Keratinocyte (primary cell): ENCODE results near the gene SRD5A1. TPM values are rescaled to one million over a fixed set of nuclear protein-coding genes. Genes with fewer than 3 reads are reported as not detected.

Experiments
- DNase-seq: peaks from one replicate; pipeline ENCODE4 v3.0.0-alpha.2; 2011; ENCODE audit warnings: low read depth, missing footprints, low spot score
- FAIRE-seq: peaks from 2 replicates; lab custom pipeline; 2011; peaks lifted over from hg19 to GRCh38; lab: Jason Lieb, UNC
- H2AFZ ChIP-seq: 2 replicates; pipeline ENCODE4 v1.6.0; 2012; ENCODE audit warnings: low read length, control low read depth, inconsistent platforms; ENCODE audit not compliant: control insufficient read depth
- H3K27ac ChIP-seq: 2 replicates; pipeline ENCODE4 v1.5.1; 2011; ENCODE audit warnings: low read length; ENCODE audit not compliant: control insufficient read depth, insufficient read depth
- H3K27me3 ChIP-seq: 3 replicates; pipeline ENCODE4 v1.6.0; 2011; ENCODE audit warnings: low read length; ENCODE audit not compliant: control insufficient read depth, insufficient read depth; ENCODE audit errors: extremely low read depth
- H3K36me3 ChIP-seq, 2 experiments: 2 replicates in 1 of 2; 3 replicates in 1 of 2; pipeline ENCODE4 v1.5.1; 2011; ENCODE audit warnings: low read length in 2 of 2, mild to moderate bottlenecking in 1 of 2; ENCODE audit not compliant: control insufficient read depth in 2 of 2, insufficient read depth in 2 of 2; ENCODE audit errors: extremely low read depth in 1 of 2
- H3K4me1 ChIP-seq: 3 replicates; pipeline ENCODE4 v1.5.1; 2011; ENCODE audit warnings: low read length; ENCODE audit not compliant: control insufficient read depth, insufficient read depth; ENCODE audit errors: extremely low read depth
- H3K4me2 ChIP-seq: 3 replicates; pipeline ENCODE4 v1.6.0; 2011; ENCODE audit warnings: low read depth, low read length; ENCODE audit not compliant: control insufficient read depth, insufficient read depth; ENCODE audit errors: extremely low read depth
- H3K4me3 ChIP-seq, 3 experiments: fragments of 200-600 bp in 1 of 3; sonication (generic) in 1 of 3; 2 replicates in 2 of 3; 3 replicates in 1 of 3; pipeline ENCODE4 v1.5.1; 2011 to 2016; ENCODE audit warnings: low read length in 3 of 3, mild to moderate bottlenecking in 3 of 3, control low read depth in 2 of 3, inconsistent platforms in 1 of 3, low read depth in 1 of 3, mixed read lengths in 1 of 3, mixed run types in 1 of 3, moderate library complexity in 1 of 3; ENCODE audit not compliant: control insufficient read depth in 2 of 3, insufficient read depth in 2 of 3; ENCODE audit errors: extremely low read depth in 1 of 3
- H3K79me2 ChIP-seq: 2 replicates; pipeline ENCODE4 v1.6.0; 2012; ENCODE audit warnings: low read length; ENCODE audit not compliant: control insufficient read depth, insufficient read depth
- H3K9ac ChIP-seq: 3 replicates; pipeline ENCODE4 v1.6.0; 2011; ENCODE audit warnings: low read length; ENCODE audit not compliant: control insufficient read depth, insufficient read depth; ENCODE audit errors: extremely low read depth
- H3K9me1 ChIP-seq: 3 replicates; pipeline ENCODE4 v1.6.0; 2011; ENCODE audit warnings: low read length; ENCODE audit not compliant: control insufficient read depth, insufficient read depth; ENCODE audit errors: extremely low read depth
- H3K9me3 ChIP-seq: 2 replicates; pipeline ENCODE4 v1.5.1; 2012; ENCODE audit warnings: low read depth, low read length; ENCODE audit not compliant: control insufficient read depth
- H4K20me1 ChIP-seq: 3 replicates; pipeline ENCODE4 v1.6.0; 2011; ENCODE audit warnings: low read length; ENCODE audit not compliant: control insufficient read depth, insufficient read depth; ENCODE audit errors: extremely low read depth
- EZH2 ChIP-seq: IDR thresholded peaks from one replicate; pipeline ENCODE4 v1.6.1; 2012; ENCODE audit warnings: inconsistent platforms, mild to moderate bottlenecking, low read length, moderate library complexity
- dilution Hi-C: fragments of 300-500 bp; cut with MboI; formaldehyde crosslinking; loops from one replicate; pipeline ENCODE4 v1.7.0; 2020; ENCODE audit warnings: low sequenced_read_pairs; ENCODE audit not compliant: extremely low pct_ligation_motif_present
- polyA plus RNA-seq, 5 experiments: library from polyadenylated mRNA; depleted of rRNA in 3 of 5; stranded (reverse) in 3 of 5; stranded (forward) in 1 of 5; unstranded in 1 of 5; fragments of >200 nt; gene quantifications; 1 replicate in 1 of 5; 2 replicates in 3 of 5; 3 replicates in 1 of 5; pipeline versions ENCODE4 v1.2.1 to v1.2.3, GENCODE V29; 2011 to 2012; ENCODE audit warnings: missing spikeins in 2 of 5, low read depth in 1 of 5, low replicate concordance in 1 of 5
- TF ChIP-seq, protein P1 (sequence below), 3 experiments: IDR thresholded peaks in 1 of 3; conservative IDR thresholded peaks in 1 of 3; optimal IDR thresholded peaks in 1 of 3; 2 replicates in 2 of 3; 3 replicates in 1 of 3; pipeline versions ENCODE3 to v1.5.1; 2011; ENCODE audit warnings: low read length in 3 of 3, mild to moderate bottlenecking in 3 of 3, moderate library complexity in 2 of 3, control low read depth in 1 of 3, inconsistent platforms in 1 of 3; ENCODE audit not compliant: insufficient read depth in 2 of 3; ENCODE audit errors: extremely low read depth in 1 of 3

SRD5A1 gene
- polyA plus RNA-seq, 1 donor (not counting 4 experiments of a cell fraction or from before 2014, with no cell fraction given), result 35.4 TPM

DNA sequence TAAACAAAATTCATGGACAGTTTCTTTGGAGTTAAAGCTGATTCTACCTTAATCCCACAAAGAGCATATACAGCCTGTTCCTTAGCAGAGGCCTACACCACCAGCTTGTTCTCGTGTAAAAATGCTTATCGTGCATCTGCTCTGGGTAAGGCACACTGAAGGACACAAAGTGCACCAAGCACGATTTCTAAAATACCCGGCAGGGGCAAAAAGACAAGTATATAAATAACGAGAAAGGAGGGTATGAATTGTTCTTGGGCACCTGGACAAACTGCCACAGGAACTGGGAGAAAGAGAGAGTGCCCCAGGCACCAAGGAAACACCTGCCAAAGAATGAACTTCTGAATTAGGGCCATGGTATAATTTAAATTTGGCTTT lies 25.7 kb upstream of the SRD5A1 start:
- Histone ChIP-seq H2AFZ (no peak overlapping the region), H3K9me3 (no peaks in the 10 kb centered on the region), H4K20me1 (peaks cover 16% of the 10 kb centered on the region), H3K9ac (no peak overlapping the region), H3K36me3 (peaks cover 39 to 55% of the 10 kb centered on the region in 2 experiments), H3K4me3 (no peak overlapping the region), H3K4me1 (no peaks in the 10 kb centered on the region), H3K4me2 (no peak overlapping the region), H3K9me1 (no peaks in the 10 kb centered on the region), H3K79me2 (peaks cover 22% of the 10 kb centered on the region), H3K27ac (no peak overlapping the region), H3K27me3 (no peaks in the 10 kb centered on the region)
- DNase-seq (no peak), FAIRE-seq (no peak)
- TF ChIP-seq, protein P1, sequence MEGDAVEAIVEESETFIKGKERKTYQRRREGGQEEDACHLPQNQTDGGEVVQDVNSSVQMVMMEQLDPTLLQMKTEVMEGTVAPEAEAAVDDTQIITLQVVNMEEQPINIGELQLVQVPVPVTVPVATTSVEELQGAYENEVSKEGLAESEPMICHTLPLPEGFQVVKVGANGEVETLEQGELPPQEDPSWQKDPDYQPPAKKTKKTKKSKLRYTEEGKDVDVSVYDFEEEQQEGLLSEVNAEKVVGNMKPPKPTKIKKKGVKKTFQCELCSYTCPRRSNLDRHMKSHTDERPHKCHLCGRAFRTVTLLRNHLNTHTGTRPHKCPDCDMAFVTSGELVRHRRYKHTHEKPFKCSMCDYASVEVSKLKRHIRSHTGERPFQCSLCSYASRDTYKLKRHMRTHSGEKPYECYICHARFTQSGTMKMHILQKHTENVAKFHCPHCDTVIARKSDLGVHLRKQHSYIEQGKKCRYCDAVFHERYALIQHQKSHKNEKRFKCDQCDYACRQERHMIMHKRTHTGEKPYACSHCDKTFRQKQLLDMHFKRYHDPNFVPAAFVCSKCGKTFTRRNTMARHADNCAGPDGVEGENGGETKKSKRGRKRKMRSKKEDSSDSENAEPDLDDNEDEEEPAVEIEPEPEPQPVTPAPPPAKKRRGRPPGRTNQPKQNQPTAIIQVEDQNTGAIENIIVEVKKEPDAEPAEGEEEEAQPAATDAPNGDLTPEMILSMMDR (optimal IDR thresholded peaks at IDR 0.05 in 1 of 3, IDR thresholded peaks at IDR 0.05 in 1 of 3, conservative IDR thresholded peaks at IDR 0.05 in 1 of 3; ENCODE audit: extremely low read depth in 1 of 3, insufficient read depth in 2 of 3, low read length in 3 of 3), result no peak
- no peak for TF ChIP-seq EZH2
- dilution Hi-C loops, result no loop called here

DNA sequence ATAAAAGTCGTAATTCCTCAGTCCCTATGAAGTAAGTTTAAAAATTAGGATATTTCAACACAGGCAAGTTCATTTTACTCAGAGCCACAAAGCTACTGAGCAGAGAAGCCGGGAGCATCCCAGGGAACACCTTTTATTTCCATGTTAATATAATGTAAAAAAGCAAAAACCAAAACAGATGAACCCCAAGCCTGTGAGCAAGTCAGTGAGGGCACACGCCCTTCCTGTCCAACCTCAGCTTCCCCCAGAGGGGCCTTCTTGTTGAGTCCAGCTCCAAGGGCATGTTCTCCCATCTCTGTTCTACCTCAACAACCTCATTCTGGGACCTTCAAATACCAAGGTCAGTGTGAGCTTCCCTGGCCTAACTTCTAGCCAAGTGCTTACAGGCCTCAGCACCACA lies 25.2 kb upstream of the SRD5A1 start:
- Histone ChIP-seq H3K9me1 (no peaks in the 10 kb centered on the region), H3K4me1 (no peaks in the 10 kb centered on the region), H4K20me1 (peaks cover 18% of the 10 kb centered on the region), H3K9me3 (no peaks in the 10 kb centered on the region), H3K79me2 (peaks cover 27% of the 10 kb centered on the region), H3K4me2 (no peak overlapping the region), H3K27ac (no peak overlapping the region), H3K4me3 (no peak overlapping the region), H3K9ac (no peak overlapping the region), H3K27me3 (no peaks in the 10 kb centered on the region), H2AFZ (no peak overlapping the region), H3K36me3 (peaks cover 41 to 60% of the 10 kb centered on the region in 2 experiments)
- TF ChIP-seq, protein P1 (optimal IDR thresholded peaks at IDR 0.05 in 1 of 3, IDR thresholded peaks at IDR 0.05 in 1 of 3, conservative IDR thresholded peaks at IDR 0.05 in 1 of 3; ENCODE audit: extremely low read depth in 1 of 3, insufficient read depth in 2 of 3, low read length in 3 of 3), result no peak
- TF ChIP-seq EZH2, result no peak
- FAIRE-seq, result no peak
- dilution Hi-C loops, result no loop called here
- DNase-seq, result no peak
